ENCODE measurements around the gene PITPNM3. TPM values are rescaled to one million over a fixed set of nuclear protein-coding genes. Genes with fewer than 3 reads are reported as not detected.

Gene PITPNM3
- total RNA-seq, 1 donor: 0.54 TPM

GRCh38 chr17:6468051-6468790 lies 88.1 kb downstream of the PITPNM3 start:
- no peak for DNase-seq (ENCODE audit: low read depth in 2 of 3, low spot score in 2 of 3)

DNA sequence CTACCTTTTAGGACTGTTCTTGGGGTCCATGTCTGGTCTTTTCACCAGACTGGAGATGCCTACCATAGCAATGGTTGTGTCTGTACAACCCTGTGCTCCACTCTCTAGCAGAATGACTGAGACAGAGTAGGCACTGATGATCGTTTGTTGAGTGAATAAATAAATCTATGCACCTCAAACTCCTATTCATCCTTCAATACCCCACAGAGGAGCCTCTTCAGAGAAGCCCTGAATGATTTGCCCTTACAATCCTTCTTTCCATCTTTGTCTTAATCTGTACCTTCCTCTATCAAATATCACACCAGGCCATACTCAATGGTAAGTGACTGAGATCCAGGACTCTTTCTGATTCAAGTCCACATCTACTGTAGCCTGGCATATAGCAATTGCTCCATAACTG lies 88.8 kb downstream of the PITPNM3 start:
- DNase-seq (ENCODE audit: low read depth in 2 of 3, low spot score in 2 of 3): no peak

- DNase-seq (ENCODE audit: low read depth in 2 of 3, low spot score in 2 of 3): no peak
Measured at GRCh38 chr17:6465206-6466003, 91.0 kb downstream of the PITPNM3 start.

DNA sequence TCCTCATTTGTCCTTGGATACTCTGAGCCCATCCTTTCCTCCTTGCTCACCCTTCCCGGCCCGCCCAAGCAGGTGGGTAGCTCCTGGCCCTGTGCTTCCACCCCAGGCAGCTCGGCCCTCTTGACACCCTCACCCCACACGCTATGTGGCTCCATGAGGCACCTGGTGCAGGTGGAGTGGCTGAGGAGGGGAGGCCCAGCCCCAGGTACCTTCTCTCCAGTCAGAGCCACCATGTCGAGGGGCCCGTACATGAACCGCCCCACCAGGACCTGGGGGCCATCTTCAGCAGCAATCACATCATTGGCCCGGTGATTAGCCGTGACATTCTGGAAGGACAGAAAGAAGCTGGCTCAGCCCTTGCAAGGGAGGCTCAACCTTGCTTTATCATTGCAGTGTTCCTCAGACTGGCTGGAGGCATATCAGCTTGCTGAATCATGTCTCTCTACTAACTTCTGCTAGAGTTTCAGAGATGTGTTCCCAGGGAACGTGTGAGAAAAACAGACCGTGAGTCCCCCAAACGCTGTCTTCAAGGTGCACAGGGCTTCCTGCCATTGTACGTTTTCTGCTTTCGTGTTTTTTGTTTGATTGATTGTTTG lies 91.8 kb downstream of the PITPNM3 start:
- DNase-seq (ENCODE audit: low read depth in 2 of 3, low spot score in 2 of 3): no peak

DNA sequence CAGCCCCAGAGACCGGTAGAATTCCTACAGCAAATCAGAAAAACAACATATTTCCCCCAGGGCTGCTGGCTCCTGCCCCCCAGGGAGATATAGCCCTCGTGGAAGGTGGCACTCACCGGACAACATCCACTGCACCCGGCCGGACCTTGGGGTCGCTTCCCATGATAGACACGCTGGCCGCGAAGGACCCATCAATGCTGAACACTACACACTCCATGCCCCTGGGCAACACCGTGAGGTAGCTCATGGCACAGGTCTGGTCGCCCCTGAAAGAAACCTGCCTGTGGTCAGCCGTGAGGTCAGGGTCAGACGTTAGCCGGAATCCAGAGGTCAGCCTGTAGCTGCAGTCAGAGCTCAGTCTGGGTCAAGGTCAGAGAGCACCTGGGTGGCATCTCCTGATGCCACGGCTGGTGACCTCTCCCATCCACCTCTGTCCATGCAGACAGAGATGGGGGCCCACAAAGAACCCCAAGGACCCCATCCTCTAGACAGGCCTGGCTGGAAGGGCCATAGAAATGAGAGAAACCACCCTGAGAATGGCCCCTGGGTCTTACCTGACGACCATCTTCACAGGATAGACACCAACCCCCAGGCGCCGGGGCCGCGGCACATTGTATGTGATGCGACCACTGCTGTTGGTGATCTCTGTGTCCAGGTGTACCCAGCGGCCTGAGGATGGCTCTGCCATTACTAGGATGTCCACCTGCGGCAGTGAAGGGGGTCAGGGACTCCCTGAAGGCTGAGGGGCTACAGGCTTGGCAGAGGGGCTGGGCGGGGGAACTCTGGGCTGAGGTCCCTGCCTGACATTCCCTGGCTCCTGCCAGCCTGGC lies 92.5 kb downstream of the PITPNM3 start:
- DNase-seq (ENCODE audit: low read depth in 2 of 3, low spot score in 2 of 3): no peak

GRCh38 chr17:6462692-6463091 lies 93.7 kb downstream of the PITPNM3 start:
- no peak for DNase-seq (ENCODE audit: low read depth in 2 of 3, low spot score in 2 of 3)

DNA sequence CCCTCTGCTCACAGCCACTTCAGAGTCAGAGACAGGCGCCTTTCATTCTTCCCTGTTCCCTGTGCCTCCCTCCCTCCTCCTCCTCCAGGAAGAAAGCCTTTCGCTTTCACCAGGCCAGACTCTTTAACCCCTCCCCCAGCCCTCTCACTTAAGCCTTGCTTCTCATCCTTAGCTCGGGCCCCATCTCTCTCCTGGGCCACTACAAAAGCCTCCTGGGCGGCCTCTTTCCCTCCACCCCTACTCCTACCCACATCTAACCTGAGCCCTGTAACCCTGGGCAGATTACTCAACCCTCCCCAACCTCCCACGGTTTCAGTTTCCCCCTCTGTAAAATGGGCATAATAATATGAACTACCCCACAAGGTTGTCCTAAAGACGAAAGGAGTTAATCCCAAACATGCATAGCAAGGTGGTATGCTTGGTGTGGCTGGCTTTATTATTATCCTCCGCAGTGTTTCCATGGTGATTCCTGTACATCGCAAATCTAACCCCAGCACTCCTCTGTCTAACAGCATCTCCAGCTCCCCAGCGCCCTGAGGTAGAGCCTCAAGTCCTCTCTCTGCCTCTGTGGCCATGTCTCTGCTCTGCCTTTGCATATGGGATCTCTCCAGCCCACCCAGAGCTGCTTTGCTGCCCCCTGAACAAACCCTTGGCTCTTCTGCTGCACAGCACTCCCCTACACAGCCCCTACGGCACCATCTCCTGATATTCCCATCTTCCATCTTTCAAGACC lies 94.4 kb downstream of the PITPNM3 start:
- DNase-seq (ENCODE audit: low read depth in 2 of 3, low spot score in 2 of 3): no peak

- no peak for DNase-seq (ENCODE audit: low read depth in 2 of 3, low spot score in 2 of 3)
Measured at GRCh38 chr17:6461246-6461645, 95.1 kb downstream of the PITPNM3 start.

- DNase-seq (ENCODE audit: low read depth in 2 of 3, low spot score in 2 of 3): no peak
Measured at GRCh38 chr17:6460531-6461161, 95.7 kb downstream of the PITPNM3 start.

DNA sequence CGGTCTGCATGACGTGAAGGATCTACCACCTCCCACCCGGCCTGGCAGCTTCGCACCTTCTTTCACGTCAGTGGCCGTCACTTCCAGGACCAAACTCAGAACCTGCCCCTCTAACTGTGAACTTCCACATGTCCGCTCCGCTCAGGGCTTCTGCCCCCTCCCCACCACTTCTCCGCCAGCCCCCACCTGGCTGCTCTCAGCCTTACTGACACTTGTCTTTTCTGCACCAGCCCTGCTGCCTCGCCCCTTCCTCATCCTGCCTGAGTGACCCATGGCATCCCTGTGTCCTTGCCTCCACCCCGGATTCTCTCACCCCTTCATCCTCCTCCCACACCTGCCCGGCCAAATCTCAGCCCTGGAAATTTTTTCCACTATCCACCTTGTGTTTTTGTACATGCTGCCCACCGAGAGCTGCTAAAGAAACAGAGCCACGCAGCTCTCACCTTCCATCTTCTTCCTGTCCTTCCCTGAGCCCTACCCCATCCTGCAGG lies 97.8 kb downstream of the PITPNM3 start:
- DNase-seq (ENCODE audit: low read depth in 2 of 3, low spot score in 2 of 3): no peak

DNA sequence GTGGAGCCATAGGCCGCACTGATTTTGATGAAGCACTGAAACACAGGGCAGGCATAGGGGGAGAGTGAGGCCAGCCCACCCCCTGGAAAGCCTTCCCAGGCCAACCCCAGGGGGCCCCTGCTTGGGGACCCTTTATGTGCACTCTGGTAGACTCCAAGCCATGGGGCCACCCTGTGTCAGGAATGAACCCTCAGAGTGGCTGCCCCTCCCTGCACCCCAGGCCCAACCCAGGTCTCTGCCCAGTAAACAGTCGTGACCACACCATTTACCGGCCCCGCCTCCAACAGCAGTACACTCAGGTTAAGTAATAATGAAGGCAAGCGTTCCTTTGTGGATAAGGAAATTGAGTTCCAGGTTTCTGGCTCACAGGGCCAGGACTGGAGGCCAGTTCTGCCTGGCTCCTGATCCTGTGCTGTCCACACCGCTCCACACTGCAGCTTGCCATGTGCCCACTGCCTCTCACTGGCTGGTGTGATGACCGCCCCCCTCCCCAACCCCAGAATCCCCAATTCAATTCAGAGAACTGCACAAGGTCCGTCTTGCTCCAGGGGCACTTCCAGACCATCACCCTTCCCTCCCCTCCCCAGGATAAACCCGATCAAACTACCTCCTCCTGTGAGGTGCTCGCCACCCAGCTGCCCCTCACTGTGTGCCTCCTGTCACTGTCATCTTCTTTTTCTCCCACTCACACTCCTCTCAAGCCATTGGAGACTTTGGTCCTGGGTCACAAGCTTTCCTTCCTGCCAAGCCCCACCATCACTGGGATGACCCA lies 98.5 kb downstream of the PITPNM3 start:
- DNase-seq (ENCODE audit: low read depth in 2 of 3, low spot score in 2 of 3): no peak

GRCh38 chr17:6456914-6457687 lies 99.3 kb downstream of the PITPNM3 start:
- DNase-seq (ENCODE audit: low read depth in 2 of 3, low spot score in 2 of 3): no peak

GRCh38 chr17:6456321-6456720 lies 100.0 kb downstream of the PITPNM3 start:
- DNase-seq (ENCODE audit: low read depth in 2 of 3, low spot score in 2 of 3): no peak

DNA sequence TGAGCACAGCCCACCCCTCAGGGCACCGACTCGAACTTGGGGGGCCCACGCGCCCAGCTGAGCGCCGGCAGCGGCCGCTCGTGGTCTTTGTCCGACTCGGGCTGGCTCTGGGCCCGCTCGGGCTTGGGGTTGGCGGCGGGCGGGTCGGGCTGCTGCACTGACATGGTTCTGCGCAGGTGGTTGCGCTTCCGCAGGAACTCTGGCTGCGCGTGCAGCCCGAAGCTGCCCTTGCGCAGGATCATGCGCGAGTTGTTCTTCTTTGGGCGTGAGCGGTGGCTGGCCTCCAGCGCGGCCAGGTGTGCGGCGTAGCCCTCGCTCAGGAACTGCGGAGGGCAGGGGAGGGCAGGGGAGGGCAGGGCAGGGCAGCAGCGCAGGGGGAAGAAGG lies 101.0 kb downstream of the PITPNM3 start:
- peak; percentile 26 to 81 (median 75) for DNase-seq (ENCODE audit: low read depth in 2 of 3, low spot score in 2 of 3)

- peak in 2 of 3 donors; percentile 18 to 22 for DNase-seq (ENCODE audit: low read depth in 2 of 3, low spot score in 2 of 3)
Measured at GRCh38 chr17:6454495-6455320, 101.6 kb downstream of the PITPNM3 start.

DNA sequence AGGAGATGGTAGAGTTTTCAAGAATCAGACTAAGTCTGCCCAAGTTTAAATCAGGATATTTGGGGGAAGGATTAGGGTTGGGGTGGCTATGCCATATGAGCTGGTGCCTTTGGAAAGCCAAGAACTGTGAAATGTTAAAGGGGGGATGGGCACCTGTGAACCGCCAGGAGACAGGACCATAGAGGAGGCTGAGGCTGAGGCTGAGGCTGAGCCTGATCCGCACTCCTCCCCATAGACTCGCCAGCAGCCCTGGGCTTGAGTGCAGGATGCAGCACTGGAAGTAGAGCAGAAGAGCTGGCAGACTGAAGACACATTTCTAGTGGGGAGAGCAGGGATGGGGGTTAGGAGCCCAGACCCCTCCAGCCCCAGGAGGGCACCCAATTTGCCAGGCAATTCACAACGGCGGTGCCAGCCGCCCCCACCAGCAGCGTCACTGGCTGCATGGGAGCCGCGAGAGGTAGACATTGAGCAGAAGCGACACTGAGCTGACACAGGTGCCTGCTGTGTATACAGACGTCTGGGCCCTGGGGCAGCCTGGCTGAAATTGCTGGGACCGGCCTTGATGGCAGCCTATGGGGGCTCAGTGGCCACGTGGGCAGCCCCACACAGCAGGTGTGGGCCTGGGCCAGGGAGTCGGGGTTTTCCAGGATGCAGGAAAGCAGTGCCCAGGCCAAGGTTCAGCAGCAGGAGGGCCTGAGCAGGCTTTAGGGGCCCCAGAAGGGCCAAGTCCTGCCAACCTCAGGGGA lies 102.9 kb downstream of the PITPNM3 start:
- DNase-seq (ENCODE audit: low read depth in 2 of 3, low spot score in 2 of 3): no peak

Data from hematopoietic multipotent progenitor cell (in vitro differentiated cells).